NCI-H128 (cell line): ENCODE measurements around the gene IGSF8.
A peak's percentile ranks its signal among the peaks of the same experiment; 100 is the strongest.
"Not testable (repeated sequence)": the region's sequence is repeated elsewhere in the genome, so short reads cannot be mapped to it uniquely, and the experiment has no call there.

Source experiments
- DNase-seq: peaks from one replicate; lab custom pipeline; 2025; ENCODE audit not compliant: unreplicated experiment; lab: John Stamatoyannopoulos, UW

The IGSF8 gene

DNA sequence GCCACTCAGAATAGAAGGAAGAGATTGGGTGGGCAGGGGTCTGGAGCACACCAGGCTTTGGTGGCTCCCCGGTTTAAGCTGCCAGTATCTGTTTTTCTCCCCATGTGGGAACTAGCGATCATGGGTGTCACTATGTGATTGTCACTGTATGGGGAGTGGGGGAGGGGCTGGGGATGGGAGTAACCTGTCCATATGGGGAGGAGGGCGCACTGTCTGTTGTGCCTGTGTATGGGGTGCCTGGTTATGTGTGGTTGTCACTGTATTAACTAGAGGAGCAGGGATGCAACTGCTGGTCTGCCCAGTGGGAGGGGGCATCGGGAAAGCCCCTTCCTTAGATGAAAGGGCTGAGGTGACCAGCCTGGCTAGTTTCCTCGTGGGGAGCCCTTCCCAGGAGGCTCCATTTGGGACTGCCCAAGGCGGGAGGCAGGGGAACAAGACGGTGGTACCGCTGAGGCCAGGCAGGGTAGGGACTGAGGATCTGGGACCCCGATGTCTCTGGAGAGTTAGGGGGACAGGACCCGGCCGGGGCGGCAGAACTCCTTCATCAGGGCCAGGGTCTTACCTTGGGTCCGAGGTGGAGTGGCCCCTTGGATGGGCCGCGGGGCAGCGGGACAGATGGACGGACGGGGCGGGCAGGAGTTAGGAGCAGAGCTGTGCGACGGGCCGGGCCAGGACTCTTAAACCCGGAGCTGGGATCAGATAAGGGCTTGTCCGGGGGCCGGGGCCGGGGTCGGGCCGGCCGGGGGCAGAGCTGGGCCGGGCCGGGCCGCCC is 28.8 kb downstream of the IGSF8 start, which contains the start of gene KCNJ10:
Gene KCNJ10 (minus strand): TSS at position 701 of the 772 bp plus-strand sequence. CDS start 27,628 bp downstream, outside the sequence.
- no peak for DNase-seq

GRCh38 chr1:160068225-160068624 is 30.2 kb downstream of the IGSF8 start:
- no peak for DNase-seq

GRCh38 chr1:160066829-160067745 is 31.3 kb downstream of the IGSF8 start:
- no peak for DNase-seq

GRCh38 chr1:160064746-160065145 is 33.7 kb downstream of the IGSF8 start:
- DNase-seq = no peak

DNA sequence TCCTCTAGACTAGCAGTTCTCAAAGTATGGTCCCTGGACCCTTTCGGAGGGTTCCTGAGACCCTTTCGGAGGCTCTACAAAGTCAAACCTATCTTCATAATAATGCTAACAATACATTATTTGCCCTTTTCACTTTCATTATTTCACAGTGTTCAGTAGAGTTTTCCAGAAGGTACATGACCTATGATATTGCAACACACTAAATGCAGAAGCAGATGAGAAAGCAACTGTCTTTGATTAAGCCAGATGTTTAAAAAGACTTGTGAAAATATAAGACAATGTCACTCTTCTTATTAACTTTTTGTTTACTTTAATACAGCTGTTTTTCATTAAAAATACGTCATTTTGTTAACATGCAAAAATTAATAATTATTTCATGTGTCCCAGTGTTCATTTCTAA is 34.3 kb downstream of the IGSF8 start:
- no peak for DNase-seq

- DNase-seq = no peak
These were observed 35.2 kb downstream of the IGSF8 start for GRCh38 chr1:160063176-160063575.

- no peak for DNase-seq
These were observed 36.2 kb downstream of the IGSF8 start for GRCh38 chr1:160062230-160062532.

DNA sequence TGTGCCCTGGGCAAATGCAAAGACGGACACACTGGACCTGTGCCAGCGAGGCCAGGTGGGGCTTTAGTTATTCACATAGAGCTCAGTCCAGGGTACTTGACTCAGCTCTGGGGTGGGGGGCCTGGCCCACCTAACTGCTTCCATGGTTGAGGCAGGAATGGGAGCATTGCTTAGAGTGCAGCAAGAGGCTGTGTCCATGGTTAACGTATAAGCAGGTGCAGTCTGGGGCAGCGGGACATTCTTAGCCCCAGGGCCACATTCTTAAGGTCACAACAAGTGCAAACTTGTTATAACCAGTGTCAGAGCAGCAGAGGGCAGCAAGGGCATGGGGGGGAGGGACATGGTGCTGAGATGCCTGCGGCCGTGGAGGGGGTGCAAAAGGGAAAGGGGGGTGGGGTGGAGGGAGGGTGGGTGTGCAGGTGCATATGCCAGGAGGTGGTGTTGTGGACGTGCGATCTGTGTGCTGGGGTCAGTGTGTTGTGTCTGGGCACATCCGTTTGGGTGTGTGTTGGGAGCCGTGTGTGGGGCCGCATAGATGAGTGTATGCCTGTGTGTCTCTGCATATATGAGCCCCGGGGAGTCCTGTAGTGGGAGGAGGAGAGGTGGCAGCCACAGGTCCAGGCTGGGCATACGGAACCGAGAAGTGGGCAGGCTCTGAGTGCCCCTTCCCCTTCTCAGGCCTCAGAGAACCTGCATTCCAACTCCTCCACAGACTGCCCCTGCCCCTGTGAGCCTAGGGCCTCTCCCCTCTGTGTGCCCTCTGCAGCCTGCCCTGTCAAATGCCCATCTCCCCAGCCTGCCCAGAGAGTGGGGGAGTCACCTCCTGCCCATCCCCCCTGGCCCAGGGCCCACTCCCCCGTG is 36.8 kb downstream of the IGSF8 start:
- no peak for DNase-seq

DNA sequence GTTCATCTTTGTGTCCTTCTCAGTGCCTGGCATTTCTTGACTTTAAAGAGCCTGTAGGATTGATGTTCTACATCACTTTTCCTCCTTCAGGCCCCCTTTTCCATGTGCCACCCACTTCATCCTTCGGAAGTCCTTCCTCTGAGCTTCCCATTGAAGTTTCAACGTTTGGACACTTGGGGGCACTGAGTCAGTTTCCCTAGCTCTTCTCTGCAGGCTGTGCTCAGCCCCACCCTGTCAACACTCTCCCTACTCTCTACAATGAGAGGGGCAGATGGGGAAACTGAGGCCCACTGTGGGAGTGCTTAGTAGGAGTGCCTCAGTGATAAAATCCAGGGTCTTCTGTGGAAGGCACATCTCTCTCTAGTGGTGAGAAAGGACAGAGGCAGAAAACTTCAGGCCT is 40.3 kb downstream of the IGSF8 start:
- no peak for DNase-seq

- DNase-seq = no peak
These were observed 41.7 kb downstream of the IGSF8 start for GRCh38 chr1:160056648-160057169.

- DNase-seq = no peak
These were observed 44.7 kb downstream of the IGSF8 start for GRCh38 chr1:160053548-160054365.

GRCh38 chr1:160052936-160053335 is 45.5 kb downstream of the IGSF8 start:
- DNase-seq = no peak

DNA sequence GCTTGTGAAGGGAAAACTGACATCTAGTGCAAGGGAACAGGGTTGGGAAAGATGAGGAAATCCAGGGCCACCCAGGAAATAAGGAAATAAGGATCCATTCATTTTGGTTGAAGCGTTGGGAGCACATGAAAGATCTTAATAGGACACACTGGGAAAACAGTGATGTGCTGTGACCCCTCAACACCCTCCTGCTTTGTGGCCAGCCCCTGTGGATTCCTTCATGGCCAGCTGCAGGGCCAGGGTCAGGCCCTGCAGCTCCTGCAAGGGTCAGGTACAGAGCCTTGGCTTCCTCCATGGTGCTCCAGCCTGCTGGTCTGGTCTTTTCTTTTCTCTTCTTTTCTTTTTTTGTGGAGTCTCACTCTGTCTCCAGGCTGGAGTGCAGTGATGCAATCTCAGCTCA is 47.8 kb downstream of the IGSF8 start:
- no peak for DNase-seq

- not testable (repeated sequence) for DNase-seq
These were observed 48.2 kb downstream of the IGSF8 start for GRCh38 chr1:160050182-160050581.

DNA sequence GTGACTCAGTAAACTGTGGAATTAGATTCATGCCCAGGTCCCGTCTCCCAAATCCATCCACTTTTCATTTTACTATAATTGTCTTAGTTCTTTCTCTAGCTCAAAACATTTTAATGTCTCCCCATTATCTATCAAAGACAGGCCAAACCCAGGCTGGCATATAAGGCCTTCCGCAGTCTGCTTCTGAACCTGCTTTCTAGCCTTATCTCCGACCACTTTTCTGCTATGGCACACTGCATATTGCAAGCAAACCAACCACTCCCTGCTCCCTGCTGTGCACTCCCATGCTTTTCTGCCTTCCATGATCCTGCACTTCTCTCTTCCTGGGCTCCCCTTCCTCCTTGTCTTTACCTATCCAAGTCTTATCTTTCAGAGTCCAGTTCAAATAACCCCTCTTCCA is 49.3 kb downstream of the IGSF8 start:
- DNase-seq = no peak

DNA sequence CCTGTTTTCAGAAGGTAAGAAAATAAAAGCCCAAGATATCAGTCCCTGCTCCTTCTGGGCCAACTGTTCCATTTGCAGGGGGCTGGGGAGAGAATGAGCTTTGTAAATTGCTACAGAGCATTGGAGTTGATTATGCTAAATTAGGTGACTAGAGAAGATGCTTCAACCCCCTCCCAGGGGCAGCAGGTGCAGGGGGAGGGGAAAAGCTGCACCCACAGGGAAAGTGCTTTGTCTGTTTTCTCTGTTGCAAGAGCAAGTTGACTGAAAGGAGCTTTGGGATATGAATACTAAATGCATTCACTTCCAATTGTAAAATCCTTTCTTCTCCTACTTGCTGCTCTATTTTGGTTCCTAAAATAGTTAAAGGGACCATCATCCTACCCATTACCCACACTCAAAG is 50.1 kb downstream of the IGSF8 start:
- no peak for DNase-seq

DNA sequence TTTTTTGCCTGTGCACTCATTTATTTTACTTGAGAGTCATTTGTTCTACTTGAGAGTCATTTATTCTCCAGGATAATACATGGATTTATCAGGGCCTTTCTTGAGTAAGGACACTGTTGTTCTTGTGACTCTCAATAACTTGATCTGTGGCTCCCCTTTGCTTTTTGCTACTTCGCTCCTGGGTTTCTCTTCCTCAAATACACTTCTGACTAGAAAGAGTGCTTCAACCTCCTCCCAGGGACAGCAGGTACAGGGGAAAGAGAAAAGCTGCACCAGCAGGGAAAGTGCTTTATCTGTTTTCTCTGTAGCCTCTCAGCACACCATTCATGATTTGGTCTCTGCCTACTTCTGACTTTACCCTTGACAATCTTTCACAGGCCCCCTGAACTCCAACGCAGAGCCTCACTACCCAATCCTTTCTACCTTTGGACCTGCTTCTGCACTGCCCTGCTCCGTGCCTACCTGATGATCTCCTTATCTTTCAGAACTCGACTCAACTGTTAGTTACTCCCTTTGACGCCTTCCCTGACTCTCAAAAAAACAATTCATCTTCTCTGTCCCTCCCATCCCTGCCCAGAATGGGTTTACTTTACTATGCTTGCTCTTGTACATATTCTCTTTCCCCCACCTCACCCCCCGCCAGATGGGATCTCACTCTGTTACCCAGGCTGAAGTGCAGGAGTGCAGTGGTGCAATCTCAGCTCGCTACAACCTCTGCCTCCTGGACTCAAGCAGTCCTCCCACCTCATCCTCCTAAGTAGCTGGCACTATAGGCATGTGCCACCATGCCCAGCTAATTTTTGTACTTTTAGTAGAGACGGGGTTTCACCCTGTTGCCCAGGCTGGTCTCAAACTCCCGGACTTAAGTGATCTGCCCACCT is 51.1 kb downstream of the IGSF8 start:
- DNase-seq = no peak

- peak; percentile 1 for DNase-seq
These were observed 51.8 kb downstream of the IGSF8 start for GRCh38 chr1:160046494-160047110.

DNA sequence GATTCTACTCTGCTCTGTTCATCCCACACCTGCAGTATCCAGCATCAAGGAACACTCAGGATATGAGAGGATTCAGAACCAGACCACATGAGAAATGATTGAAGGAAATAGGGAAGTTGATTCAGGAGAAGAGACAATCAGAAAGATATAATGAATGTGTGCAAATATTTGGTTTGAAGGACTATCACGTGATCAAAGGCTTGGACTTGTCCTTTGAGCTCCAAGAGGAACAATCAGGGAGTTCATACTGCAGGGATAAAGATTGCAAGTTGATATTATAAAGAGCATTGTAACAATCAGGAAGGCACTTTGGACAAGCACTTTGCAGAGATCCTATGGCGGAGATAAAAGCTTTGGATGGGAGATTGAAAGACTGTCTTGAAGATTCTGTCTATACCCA is 52.8 kb downstream of the IGSF8 start:
- DNase-seq = no peak
